HCT116 (cell line): ENCODE measurements around the gene SKI. TPM values are rescaled to one million over a fixed set of nuclear protein-coding genes. Genes with fewer than 3 reads are reported as not detected.

Source experiments
- ATAC-seq: fragments of 200-7000 bp; cut with Tn5 transposase; 2 replicates; pipeline ENCODE4 v1.9.1; 2020; ENCODE audit warnings: mild to moderate bottlenecking, moderate library complexity
- BruUV-seq: library from RNA; stranded (reverse); fragments of 400-500 nt; replicated peaks from 2 replicates; lab custom pipeline; 2021; lab: Mats Ljungman, UMichigan
- CTCF ChIA-PET: fragments of 300-600 bp; sonication (Branson Sonifier 250); formaldehyde crosslinking; loops from one replicate; lab custom pipeline; 2021; ENCODE audit warnings: antibody characterized with exemption; lab: Charles Lee
- POLR2A ChIA-PET: fragments of 300-600, 350-600 bp; sonication (Branson Sonifier 250); formaldehyde crosslinking; loops from one replicate; lab custom pipeline; 2021; ENCODE audit warnings: antibody characterized with exemption; lab: Charles Lee
- RAD21 ChIA-PET, 2 experiments: fragments of 300-600 bp; sonication (Branson Sonifier 250); formaldehyde crosslinking; loops; one replicate each; lab custom pipeline; 2023; ENCODE audit warnings: low total read pairs in 2 of 2; ENCODE audit not compliant: uncharacterized antibody in 2 of 2, unreplicated experiment in 2 of 2, low non-redundant PET in 1 of 2; lab: Charles Lee
- DNase-seq: peaks from one replicate; pipeline ENCODE4 v3.0.0-alpha.2; 2010; ENCODE audit warnings: low read depth, low spot score
- H2AFZ ChIP-seq: fragments of 200-600 bp; shearing (Covaris generic), sonication (generic); 2 replicates; pipeline ENCODE4 v1.6.1; 2017; ENCODE audit warnings: low read depth, mixed run types, mixed read lengths, antibody characterized with exemption, low read length; ENCODE audit not compliant: poor library complexity, severe bottlenecking
- H3K27ac ChIP-seq: 2 replicates; pipeline ENCODE4 v1.5.1; 2012; ENCODE audit warnings: low read depth, low read length
- H3K27me3 ChIP-seq: fragments of 200-600 bp; sonication (generic); 2 replicates; pipeline ENCODE4 v1.6.1; 2016; ENCODE audit warnings: mixed run types, low read length, mixed read lengths; ENCODE audit not compliant: insufficient read depth
- H3K36me3 ChIP-seq, 2 experiments: fragments of 200-500 bp in 1 of 2; fragments of 200-600 bp in 1 of 2; sonication (Bioruptor generic) in 1 of 2; sonication (generic) in 1 of 2; 2 replicates each; pipeline versions ENCODE4 v1.5.1 to v1.6.1; 2014 to 2016; ENCODE audit warnings: low read length in 2 of 2, inconsistent platforms in 1 of 2, mixed read lengths in 1 of 2, mixed run types in 1 of 2; ENCODE audit not compliant: insufficient read depth in 2 of 2, control insufficient read depth in 1 of 2
- H3K4me1 ChIP-seq, 2 experiments: fragments of 200-600 bp in 1 of 2; sonication (generic) in 1 of 2; 2 replicates each; pipeline versions ENCODE4 v1.5.1 to v1.6.1; 2012 to 2017; ENCODE audit warnings: low read length in 2 of 2, inconsistent platforms in 1 of 2, mild to moderate bottlenecking in 1 of 2, mixed read lengths in 1 of 2, mixed run types in 1 of 2, moderate library complexity in 1 of 2; ENCODE audit not compliant: insufficient read depth in 2 of 2, control insufficient read depth in 1 of 2
- H3K4me2 ChIP-seq: fragments of 200-600 bp; sonication (generic); 2 replicates; pipeline ENCODE4 v1.6.1; 2017; ENCODE audit warnings: mixed run types, low read length, mixed read lengths
- H3K4me3 ChIP-seq, 2 experiments: fragments of 200-600 bp in 1 of 2; sonication (generic) in 1 of 2; replicated peaks in 1 of 2; 2 replicates each; pipeline ENCODE4 v1.5.1; 2011 to 2016; ENCODE audit warnings: low read length in 2 of 2, control low read depth in 1 of 2, low read depth in 1 of 2, mild to moderate bottlenecking in 1 of 2, mixed read lengths in 1 of 2, mixed run types in 1 of 2
- H3K79me2 ChIP-seq: fragments of 200-600 bp; sonication (generic); 2 replicates; pipeline ENCODE4 v1.6.1; 2017; ENCODE audit warnings: mild to moderate bottlenecking, mixed run types, low read length, moderate library complexity, mixed read lengths; ENCODE audit not compliant: insufficient read depth
- H3K9ac ChIP-seq: fragments of 200-600 bp; sonication (generic); 2 replicates; pipeline ENCODE4 v1.6.1; 2016; ENCODE audit warnings: low read length, mixed read lengths
- H3K9me2 ChIP-seq: fragments of 200-600 bp; sonication (generic), shearing (Covaris generic); 2 replicates; pipeline ENCODE4 v1.6.1; 2017; ENCODE audit warnings: mixed run types, mild to moderate bottlenecking, moderate library complexity; ENCODE audit not compliant: insufficient read depth
- H3K9me3 ChIP-seq, 2 experiments: fragments of 200-500 bp in 1 of 2; fragments of 200-600 bp in 1 of 2; sonication (Bioruptor generic) in 1 of 2; sonication (generic) in 1 of 2; 2 replicates each; pipeline ENCODE4 v1.6.1; 2014 to 2017; ENCODE audit warnings: low read length in 2 of 2, mixed read lengths in 2 of 2, inconsistent platforms in 1 of 2, low read depth in 1 of 2, mild to moderate bottlenecking in 1 of 2, mixed run types in 1 of 2, moderate library complexity in 1 of 2; ENCODE audit not compliant: control insufficient read depth in 1 of 2, insufficient read depth in 1 of 2
- H4K20me1 ChIP-seq: fragments of 200-600 bp; sonication (generic), shearing (Covaris generic); 2 replicates; pipeline ENCODE4 v1.6.1; 2017; ENCODE audit warnings: mixed run types, mild to moderate bottlenecking, moderate library complexity; ENCODE audit not compliant: insufficient read depth
- ATF3 ChIP-seq: IDR thresholded peaks from 2 replicates; pipeline ENCODE4 v1.6.1; 2012
- CBX3 ChIP-seq: IDR thresholded peaks from 2 replicates; pipeline ENCODE4 v1.6.1; 2012; ENCODE audit warnings: low read depth
- CEBPB ChIP-seq: IDR thresholded peaks from 2 replicates; pipeline ENCODE4 v1.6.1; 2012; ENCODE audit warnings: low read depth
- CTCF ChIP-seq, 3 experiments: fragments of 200-600 bp in 1 of 3; sonication (generic) in 1 of 3; IDR thresholded peaks in 2 of 3; conservative IDR thresholded peaks in 1 of 3; 2 replicates each; pipeline ENCODE4 v1.5.1; 2012 to 2017; ENCODE audit warnings: low read depth in 2 of 3, low read length in 2 of 3, antibody characterized with exemption in 1 of 3, borderline replicate concordance in 1 of 3, control low read depth in 1 of 3, mild to moderate bottlenecking in 1 of 3, mixed read lengths in 1 of 3, mixed run types in 1 of 3, moderate library complexity in 1 of 3; ENCODE audit not compliant: insufficient read depth in 1 of 3
- EGR1 ChIP-seq: IDR thresholded peaks from 2 replicates; pipeline ENCODE4 v1.6.1; 2012; ENCODE audit warnings: low read depth
- ELF1 ChIP-seq: IDR thresholded peaks from 2 replicates; pipeline ENCODE4 v1.6.1; 2012; ENCODE audit warnings: low read depth, borderline replicate concordance
- EZH2 ChIP-seq: fragments of 200-600 bp; sonication (generic); IDR thresholded peaks from 2 replicates; pipeline ENCODE4 v1.6.1; 2017; ENCODE audit warnings: antibody characterized with exemption, mixed run types
- EZH2phosphoT487 ChIP-seq: fragments of 200-600 bp; IDR thresholded peaks from 2 replicates; pipeline ENCODE4 v1.6.1; 2018; ENCODE audit warnings: antibody characterized with exemption, borderline replicate concordance
- FOSL1 ChIP-seq: IDR thresholded peaks from 2 replicates; pipeline ENCODE4 v1.6.1; 2012; ENCODE audit warnings: low read depth
- JUND ChIP-seq: IDR thresholded peaks from 2 replicates; pipeline ENCODE4 v1.6.1; 2012
- MAX ChIP-seq: IDR thresholded peaks from 2 replicates; pipeline ENCODE4 v1.6.1; 2012
- POLR2A ChIP-seq: IDR thresholded peaks from 2 replicates; pipeline ENCODE4 v1.7.0; 2011; ENCODE audit warnings: borderline replicate concordance; ENCODE audit not compliant: insufficient read depth, insufficient read length; ENCODE audit errors: extremely low read depth
- POLR2AphosphoS5 ChIP-seq: IDR thresholded peaks from 2 replicates; pipeline ENCODE4 v1.6.1; 2011; ENCODE audit warnings: mild to moderate bottlenecking, low read depth, low read length, moderate library complexity
- SP1 ChIP-seq: IDR thresholded peaks from 2 replicates; pipeline ENCODE4 v1.6.1; 2012; ENCODE audit warnings: low read depth
- SRF ChIP-seq: IDR thresholded peaks from 2 replicates; pipeline ENCODE4 v1.6.1; 2012; ENCODE audit warnings: low read depth
- TCF7L2 ChIP-seq: IDR thresholded peaks from 2 replicates; pipeline ENCODE4 v1.7.0; 2011; ENCODE audit warnings: borderline replicate concordance, inconsistent platforms; ENCODE audit not compliant: insufficient read depth, insufficient read length; ENCODE audit errors: extremely low read depth
- YY1 ChIP-seq: IDR thresholded peaks from 2 replicates; pipeline ENCODE4 v1.6.1; 2011; ENCODE audit warnings: low read length, low read depth, moderate library complexity, mild to moderate bottlenecking; ENCODE audit not compliant: insufficient replicate concordance; ENCODE audit errors: extremely low read depth
- ZBTB33 ChIP-seq: IDR thresholded peaks from 2 replicates; pipeline ENCODE4 v1.6.1; 2011; ENCODE audit warnings: mild to moderate bottlenecking, low read length, moderate library complexity; ENCODE audit not compliant: insufficient replicate concordance; ENCODE audit errors: extremely low read depth
- ZFX ChIP-seq: fragments of 450-650 bp; IDR thresholded peaks from 2 replicates; pipeline ENCODE4 v1.6.1; 2017
- ZNF274 ChIP-seq: fragments of 200-500 bp; sonication (Bioruptor generic); IDR thresholded peaks from 2 replicates; pipeline ENCODE4 v1.6.1; 2014; ENCODE audit warnings: mild to moderate bottlenecking, low read depth, low read length, inconsistent platforms
- intact Hi-C: fragments of 100-400 bp; cut with micrococcal nuclease; formaldehyde crosslinking; loops from 2 replicates; pipeline ENCODE4 v1.10.0; 2022
- total RNA-seq: library from RNA; stranded (reverse); gene quantifications from one replicate; pipeline ENCODE4 v1.2.1, GENCODE V29; 2021; ENCODE audit not compliant: unreplicated experiment

Gene SKI
- total RNA-seq, 1 experiment from 2014 or later, result 56.2 TPM

DNA sequence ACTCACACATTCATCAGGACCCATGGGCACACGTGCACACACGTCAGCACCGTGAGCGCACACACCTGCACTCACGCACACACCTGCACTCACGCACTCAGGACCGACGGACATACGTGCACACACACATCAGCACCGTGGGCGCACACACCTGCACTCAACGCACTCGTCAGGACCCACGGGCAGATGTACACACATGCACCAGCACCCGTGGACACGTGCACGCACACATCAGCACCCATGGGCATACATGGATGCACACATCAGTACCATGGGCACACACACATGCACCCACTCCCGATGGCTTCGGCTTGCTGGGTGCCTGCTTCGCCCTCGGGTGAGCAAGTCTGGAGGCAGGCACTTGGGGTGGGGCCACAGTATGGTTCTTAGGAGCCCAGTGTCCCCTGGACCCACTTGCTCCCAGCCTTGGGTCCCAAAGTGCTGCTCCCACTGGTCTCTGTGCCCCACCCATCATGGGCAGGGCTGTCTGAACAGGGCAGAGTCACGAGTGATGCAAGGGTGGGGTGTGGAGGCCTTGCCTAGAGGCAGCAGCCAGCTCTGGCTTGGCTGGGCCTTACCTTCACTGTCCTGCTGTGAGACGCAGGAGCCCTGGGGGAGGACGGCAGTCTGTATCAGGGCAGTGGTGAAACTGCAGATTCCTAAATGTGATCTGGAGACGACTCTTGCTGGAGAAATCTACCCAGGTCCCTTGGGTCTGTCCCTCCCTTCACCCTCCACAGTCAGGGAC lies 49.8 kb downstream of the SKI start:
- intact Hi-C loops, result no loop called here
- Histone ChIP-seq H3K27me3 (no peaks in the 10 kb centered on the region), H3K9ac (no peak overlapping the region)

More for the DNA sequence above, 49.8 kb downstream of the SKI start:
- Histone ChIP-seq H3K36me3 (no peaks in the 10 kb centered on the region; a peak in 1 of 4 replicates), H4K20me1 (no peaks in the 10 kb centered on the region), H3K9me2 (no peaks in the 10 kb centered on the region), H3K4me2 (no peak overlapping the region), H3K9me3 (no peaks in the 10 kb centered on the region), H3K27ac (no peak overlapping the region), H3K4me3 (no peak overlapping the region), H3K4me1 (no peaks in the 10 kb centered on the region), H2AFZ (no peak overlapping the region), H3K79me2 (peaks cover 80% of the 10 kb centered on the region)
- no peak for ATAC-seq
- no peak for TF ChIP-seq EZH2phosphoT487
- no peak for TF ChIP-seq POLR2AphosphoS5
- TF ChIP-seq SRF, result no peak
- TF ChIP-seq ZNF274, result no peak
- no peak for TF ChIP-seq JUND
- no peak for TF ChIP-seq TCF7L2
- no peak for TF ChIP-seq FOSL1
- no peak for TF ChIP-seq CBX3
- no peak for TF ChIP-seq ZFX
- TF ChIP-seq EZH2, result no peak
- TF ChIP-seq ZBTB33, result no peak
- no peak for TF ChIP-seq CEBPB
- TF ChIP-seq POLR2A, result no peak
- TF ChIP-seq SP1, result no peak
- no peak for TF ChIP-seq CTCF (IDR thresholded peaks at IDR 0.05 in 2 of 3, conservative IDR thresholded peaks at IDR 0.05 in 1 of 3; ENCODE audit: borderline replicate concordance in 1 of 3, insufficient read depth in 1 of 3, low read depth in 2 of 3, low read length in 2 of 3)
- no peak for TF ChIP-seq EGR1
- TF ChIP-seq MAX, result no peak
- TF ChIP-seq ELF1, result no peak
- no peak for TF ChIP-seq ATF3
- TF ChIP-seq YY1, result no peak
- CTCF ChIA-PET, result no interaction called here
- DNase-seq, result no peak
- POLR2A ChIA-PET, result no interaction called here
- RAD21 ChIA-PET, result no interaction called here
- no TSS peak for BruUV-seq
